K562 (cell line): ENCODE results near the gene GADL1. TPM values are rescaled to one million over a fixed set of nuclear protein-coding genes. Genes with fewer than 3 reads are reported as not detected.

Experiments used
- ATAC-seq: fragments of 200-7000 bp; cut with Tn5 transposase; 3 replicates; pipeline ENCODE4 v1.9.1; 2020; ENCODE audit warnings: moderate library complexity
- BruUV-seq: library from RNA; stranded (reverse); fragments of 400-500 nt; replicated peaks from 2 replicates; lab custom pipeline; 2021; lab: Mats Ljungman, UMichigan
- CTCF ChIA-PET: fragments of 300-600 bp; formaldehyde crosslinking; extraction: SDS; loops from one replicate; lab custom pipeline; 2021; ENCODE audit warnings: low intra/inter-chr PET ratio; lab: Yijun Ruan, JAX
- POLR2A ChIA-PET: fragments of 300-600, 350-650 bp; sonication (Branson Sonifier 250); formaldehyde crosslinking; extraction: SDS; loops from one replicate; lab custom pipeline; 2021; ENCODE audit warnings: antibody characterized with exemption, inconsistent platforms; lab: Yijun Ruan, JAX
- DNase-seq, 4 experiments: peaks; one replicate each; pipeline versions ENCODE4 v3.0.0 to v3.0.0-alpha.2; 2011 to 2018; ENCODE audit warnings: low spot score in 3 of 4, mixed read lengths in 3 of 4; ENCODE audit errors: extremely low read depth in 1 of 4
- FAIRE-seq: peaks from 2 replicates; lab custom pipeline; 2011; peaks lifted over from hg19 to GRCh38; lab: Jason Lieb, UNC
- H2AFZ ChIP-seq: 2 replicates; pipeline ENCODE4 v1.6.0; 2011; ENCODE audit warnings: low read depth, low read length, control low read depth, inconsistent platforms
- H3K27ac ChIP-seq: fragments of 200-600 bp; 3 replicates; pipeline ENCODE4 v1.8.0; 2011; ENCODE audit warnings: low read depth, mild to moderate bottlenecking, control low read depth, inconsistent platforms, low read length, moderate library complexity, mixed read lengths; ENCODE audit errors: extremely low read depth
- H3K27me3 ChIP-seq, 2 experiments: fragments of 300-600 bp in 1 of 2; 2 replicates in 1 of 2; 3 replicates in 1 of 2; pipeline versions ENCODE4 v1.6.0 to v1.8.0; 2011; ENCODE audit warnings: inconsistent platforms in 2 of 2, low read length in 2 of 2, mild to moderate bottlenecking in 1 of 2, mixed read lengths in 1 of 2, moderate library complexity in 1 of 2; ENCODE audit not compliant: control insufficient read depth in 2 of 2, insufficient read depth in 2 of 2
- H3K36me3 ChIP-seq: fragments of 300-600 bp; 3 replicates; pipeline ENCODE4 v1.8.0; 2011; ENCODE audit warnings: mild to moderate bottlenecking, low read length, inconsistent platforms; ENCODE audit not compliant: control insufficient read depth, insufficient read depth
- H3K4me1 ChIP-seq, 2 experiments: fragments of 200-600 bp in 1 of 2; replicated peaks in 1 of 2; 2 replicates in 1 of 2; 3 replicates in 1 of 2; pipeline versions ENCODE4 v1.5.1 to v1.8.0; 2011; ENCODE audit warnings: inconsistent platforms in 2 of 2, low read length in 2 of 2, mild to moderate bottlenecking in 1 of 2, mixed read lengths in 1 of 2, moderate library complexity in 1 of 2; ENCODE audit not compliant: control insufficient read depth in 2 of 2, insufficient read depth in 2 of 2
- H3K4me2 ChIP-seq: 2 replicates; pipeline ENCODE4 v1.6.1; 2011; ENCODE audit warnings: low read length, control low read depth, inconsistent platforms, mixed read lengths; ENCODE audit not compliant: insufficient read depth
- H3K4me3 ChIP-seq: fragments of 200-600 bp; sonication (generic), shearing (Covaris generic); 2 replicates; pipeline ENCODE4 v1.5.1; 2016; ENCODE audit warnings: control low read depth, inconsistent platforms
- H3K79me2 ChIP-seq: fragments of 200-600 bp; 3 replicates; pipeline ENCODE4 v1.8.0; 2011; ENCODE audit warnings: low read length, inconsistent platforms; ENCODE audit not compliant: control insufficient read depth, insufficient read depth
- H3K9ac ChIP-seq, 2 experiments: 2 replicates each; pipeline versions ENCODE4 v1.6.0 to v1.6.1; 2011; ENCODE audit warnings: low read depth in 2 of 2, low read length in 2 of 2, control low read depth in 1 of 2, inconsistent platforms in 1 of 2, mild to moderate bottlenecking in 1 of 2, mixed read lengths in 1 of 2; ENCODE audit not compliant: insufficient read depth in 1 of 2
- H3K9me1 ChIP-seq: one replicate; pipeline ENCODE4 v1.6.0; 2011; ENCODE audit warnings: inconsistent platforms, mild to moderate bottlenecking, low read length, moderate library complexity; ENCODE audit not compliant: control insufficient read depth, insufficient read depth
- H3K9me3 ChIP-seq: replicated peaks from 2 replicates; pipeline ENCODE4 v1.5.1; 2011; ENCODE audit warnings: low read depth, low read length, inconsistent platforms; ENCODE audit not compliant: control insufficient read depth, insufficient read depth
- H4K20me1 ChIP-seq: replicated peaks from 2 replicates; pipeline ENCODE4 v1.6.1; 2011; ENCODE audit warnings: low read length, inconsistent platforms, mixed read lengths; ENCODE audit not compliant: control insufficient read depth, insufficient read depth
- ELF1 ChIP-seq: fragments of 200-800 bp; sonication (Bioruptor generic); IDR thresholded peaks from 2 replicates; pipeline ENCODE4 v1.6.1; 2016; ENCODE audit warnings: missing genetic modification characterization, missing compliant biosample characterization
- KDM5B ChIP-seq: fragments of 200-600 bp; sonication (generic); IDR thresholded peaks from 2 replicates; pipeline ENCODE4 v1.6.1; 2012; ENCODE audit warnings: low read depth, mild to moderate bottlenecking, moderate library complexity, low read length, control low read depth, inconsistent platforms; ENCODE audit not compliant: insufficient replicate concordance
- MAFG ChIP-seq: fragments of 450-650 bp; conservative IDR thresholded peaks from 2 replicates; pipeline ENCODE4 v1.6.1; 2016; ENCODE audit warnings: missing genetic modification characterization, missing compliant biosample characterization
- MEIS2 ChIP-seq: fragments of 450-650 bp; IDR thresholded peaks from 2 replicates; pipeline ENCODE4 v1.6.1; 2014; ENCODE audit warnings: mild to moderate bottlenecking; ENCODE audit not compliant: partially characterized antibody
- RB1 ChIP-seq: fragments of 450-650 bp; IDR thresholded peaks from 2 replicates; pipeline ENCODE4 v1.6.1; 2017; ENCODE audit warnings: low read depth, mild to moderate bottlenecking
- SRSF3 ChIP-seq: fragments of 200-400 bp; formaldehyde crosslinking; IDR thresholded peaks from 2 replicates; pipeline ENCODE4 v1.6.1; 2016; ENCODE audit warnings: mild to moderate bottlenecking, low read length, moderate library complexity; ENCODE audit not compliant: insufficient read depth
- TFAM ChIP-seq: fragments of 250-450 bp; sonication (Bioruptor Pico); conservative IDR thresholded peaks from 2 replicates; pipeline ENCODE4 v1.5.0; 2021; ENCODE audit warnings: mild to moderate bottlenecking, moderate library complexity
- ZC3H11A ChIP-seq: IDR thresholded peaks from 2 replicates; pipeline ENCODE4 v1.6.1; 2012; ENCODE audit warnings: low read depth, low read length, improper control_type of control experiment
- ZNF212 ChIP-seq: fragments of 450-650 bp; formaldehyde crosslinking; IDR thresholded peaks from 2 replicates; pipeline ENCODE4 v1.4.0; 2020; ENCODE audit warnings: mild to moderate bottlenecking
- ZNF263 ChIP-seq: sonication (generic); formaldehyde crosslinking; IDR thresholded peaks from 2 replicates; pipeline ENCODE4 v1.8.0; 2022; ENCODE audit warnings: mild to moderate bottlenecking, missing genetic modification reagents, borderline replicate concordance
- ZSCAN29 ChIP-seq: fragments of 450-650 bp; IDR thresholded peaks from 2 replicates; pipeline ENCODE4 v1.6.1; 2017
- in situ Hi-C: fragments of 300-500 bp; cut with MboI; formaldehyde crosslinking; loops from 4 replicates; pipeline ENCODE4 v1.15.0; 2018; ENCODE audit warnings: inconsistent platforms, mixed read lengths
- intact Hi-C: fragments of 100-400 bp; cut with micrococcal nuclease; formaldehyde crosslinking; loops from 2 replicates; pipeline ENCODE4 v1.14.2; 2022
- polyA plus RNA-seq, 8 experiments: library from polyadenylated mRNA; depleted of rRNA in 4 of 8; stranded (reverse) in 5 of 8; unstranded in 3 of 8; fragments of >200 nt; fragmentation: Nextera tagmentation in 2 of 8; fragmentation: Illumina TruSeq in 1 of 8; extraction: Ambion mirVana in 2 of 8; extraction: Trizol in 1 of 8; gene quantifications; 2 replicates each; pipeline versions ENCODE4 v1.2.1 to v1.2.3, GENCODE V29; 2011 to 2014; ENCODE audit warnings: inconsistent platforms in 1 of 8, missing spikeins in 1 of 8
- total RNA-seq, 7 experiments: library from RNA; depleted of rRNA in 6 of 7; stranded (reverse); fragments of >200 nt in 6 of 7; fragmentation: Illumina TruSeq in 2 of 7; extraction: Trizol in 2 of 7; gene quantifications; 2 replicates each; pipeline versions ENCODE4 v1.2.1 to v1.2.3, GENCODE V29; 2011 to 2021; ENCODE audit warnings: low replicate concordance in 1 of 7
- TF ChIP-seq, protein P1 (sequence below): IDR thresholded peaks from 2 replicates; pipeline ENCODE4 v1.6.1; 2011; ENCODE audit not compliant: insufficient read length; ENCODE audit errors: extremely low read depth

The GADL1 gene
- total and polyA plus RNA-seq, 9 of the 15 experiments (the other 6 are each of a cell fraction or from before 2014, with no cell fraction given), result 0.07 TPM; not detected in 8

GRCh38 chr3:30679045-30679444 is 215.4 kb downstream of the GADL1 start:
- no peak for FAIRE-seq
- no peak overlapping the region for H3K4me2 ChIP-seq
- no peaks in the 10 kb centered on the region for H4K20me1 ChIP-seq
- TF ChIP-seq MEIS2, result no peak
- no peak for TF ChIP-seq MAFG
- TF ChIP-seq, protein P1, sequence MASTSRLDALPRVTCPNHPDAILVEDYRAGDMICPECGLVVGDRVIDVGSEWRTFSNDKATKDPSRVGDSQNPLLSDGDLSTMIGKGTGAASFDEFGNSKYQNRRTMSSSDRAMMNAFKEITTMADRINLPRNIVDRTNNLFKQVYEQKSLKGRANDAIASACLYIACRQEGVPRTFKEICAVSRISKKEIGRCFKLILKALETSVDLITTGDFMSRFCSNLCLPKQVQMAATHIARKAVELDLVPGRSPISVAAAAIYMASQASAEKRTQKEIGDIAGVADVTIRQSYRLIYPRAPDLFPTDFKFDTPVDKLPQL, result no peak
- no peak for TF ChIP-seq SRSF3
- no peak for TF ChIP-seq RB1
- no peak for TF ChIP-seq KDM5B
- no peak for TF ChIP-seq ELF1 (tag)
- TF ChIP-seq ZC3H11A, result no peak
- no peak for TF ChIP-seq ZSCAN29
- TF ChIP-seq ZNF212 (CRISPR knock-in tag), result no peak
- TF ChIP-seq ZNF263, result no peak
- TF ChIP-seq TFAM (CRISPR knock-in tag), result no peak
- TF ChIP-seq, all 486 proteins: peak for 0
- no peaks in the 10 kb centered on the region for H3K27me3 ChIP-seq
- H3K9me1 ChIP-seq, result no peaks in the 10 kb centered on the region
- H3K27ac ChIP-seq, result no peak overlapping the region
- ChIA-PET CTCF (no interaction called here), POLR2A (interaction anchor here (0.5 to 0.6 kb wide), 2 partner anchors 14 to 34 kb away, joined by 4 read pairs; no protein-coding TSS in a partner anchor)
- DNase-seq, result no peak
- no peaks in the 10 kb centered on the region for H3K9me3 ChIP-seq
- H3K9ac ChIP-seq, result no peak overlapping the region
- BruUV-seq, result no TSS peak
- H3K36me3 ChIP-seq, result no peaks in the 10 kb centered on the region
- H3K4me3 ChIP-seq, result no peak overlapping the region
- ATAC-seq, result no peak
- no peaks in the 10 kb centered on the region for H3K79me2 ChIP-seq
- no peak overlapping the region for H2AFZ ChIP-seq
- H3K4me1 ChIP-seq, result no peaks in the 10 kb centered on the region
- intact Hi-C loops (no loop called here), in situ Hi-C loops (no loop called here)
